ENCODE measurements around the gene FBP1.
A peak's percentile ranks its signal among the peaks of the same experiment; 100 is the strongest.

Gene FBP1

GRCh38 chr9:94677929-94678328 is 38.6 kb upstream of the FBP1 start:
- no peak for TF ChIP-seq CTCF (conservative IDR thresholded peaks at IDR 0.05; ENCODE audit: low read depth, low read length)
- no peak overlapping the region for H3K4me3 ChIP-seq (ENCODE audit: low read depth, low read length)
- no peak for DNase-seq (ENCODE audit: low read depth)

- TF ChIP-seq CTCF (conservative IDR thresholded peaks at IDR 0.05; ENCODE audit: low read depth, low read length), result no peak
- H3K4me3 ChIP-seq (ENCODE audit: low read depth, low read length), result no peak overlapping the region
- DNase-seq (ENCODE audit: low read depth), result no peak
Measured at GRCh38 chr9:94676446-94677131, 37.3 kb upstream of the FBP1 start.

GRCh38 chr9:94675008-94675881 is 35.9 kb upstream of the FBP1 start:
- peak; percentile 23 for DNase-seq (ENCODE audit: low read depth)
- no peak overlapping the region for H3K4me3 ChIP-seq (ENCODE audit: low read depth, low read length)
- TF ChIP-seq CTCF (conservative IDR thresholded peaks at IDR 0.05; ENCODE audit: low read depth, low read length), result no peak

GRCh38 chr9:94672811-94673487 is 33.6 kb upstream of the FBP1 start:
- H3K4me3 ChIP-seq (ENCODE audit: low read depth, low read length), result no peak overlapping the region
- TF ChIP-seq CTCF (conservative IDR thresholded peaks at IDR 0.05; ENCODE audit: low read depth, low read length), result no peak
- peak; percentile 65 for DNase-seq (ENCODE audit: low read depth)

GRCh38 chr9:94668928-94669729 is 29.8 kb upstream of the FBP1 start:
- TF ChIP-seq CTCF (conservative IDR thresholded peaks at IDR 0.05; ENCODE audit: low read depth, low read length), result peak; percentile 98
- H3K4me3 ChIP-seq (ENCODE audit: low read depth, low read length), result peak overlapping the region; percentile 17
- peak; percentile 81 for DNase-seq (ENCODE audit: low read depth)

- TF ChIP-seq CTCF (conservative IDR thresholded peaks at IDR 0.05; ENCODE audit: low read depth, low read length), result no peak
- no peak for DNase-seq (ENCODE audit: low read depth)
- H3K4me3 ChIP-seq (ENCODE audit: low read depth, low read length), result no peak overlapping the region
Measured at GRCh38 chr9:94668418-94668927, 29.2 kb upstream of the FBP1 start.
